AG04450 (cell line): Measurements from ENCODE around the gene TPBGL. TPM values are rescaled to one million over a fixed set of nuclear protein-coding genes. Genes with fewer than 3 reads are reported as not detected.

Experiments used
- CTCF ChIA-PET: fragments of 300-600, 350-600 bp; formaldehyde crosslinking; extraction: SDS; loops from one replicate; lab custom pipeline; 2022; ENCODE audit warnings: antibody characterized with exemption, inconsistent platforms; lab: Charles Lee
- POLR2A ChIA-PET: fragments of 350-600 bp; formaldehyde crosslinking; extraction: SDS; loops from one replicate; lab custom pipeline; 2021; ENCODE audit warnings: antibody characterized with exemption, inconsistent platforms; lab: Yijun Ruan, JAX
- DNase-seq: peaks from one replicate; pipeline ENCODE4 v3.0.0-alpha.2; 2011; ENCODE audit warnings: low read depth, low spot score
- H3K27ac ChIP-seq: one replicate; pipeline ENCODE4 v1.5.1; 2012; ENCODE audit warnings: low read depth, low read length, control low read depth
- H3K27me3 ChIP-seq: one replicate; pipeline ENCODE4 v1.6.0; 2012; ENCODE audit warnings: low read length; ENCODE audit not compliant: control insufficient read depth, insufficient read depth
- H3K4me3 ChIP-seq: 2 replicates; pipeline ENCODE4 v1.5.1; 2011; ENCODE audit warnings: mild to moderate bottlenecking, low read depth, low read length, control low read depth
- H3K9me3 ChIP-seq: 2 replicates; pipeline ENCODE4 v1.5.1; 2012; ENCODE audit warnings: low read length; ENCODE audit not compliant: control insufficient read depth, insufficient read depth
- CTCF ChIP-seq: IDR thresholded peaks from 2 replicates; pipeline ENCODE4 v1.5.1; 2011; ENCODE audit warnings: low read depth, low read length, control low read depth, inconsistent platforms
- polyA plus RNA-seq: library from polyadenylated mRNA; depleted of rRNA; stranded (reverse); fragments of >200 nt; gene quantifications from 2 replicates; pipeline ENCODE4 v1.2.3, GENCODE V29; 2011

The TPBGL gene
- polyA plus RNA-seq, 1 experiment = not detected

GRCh38 chr11:75283391-75283931 is 42.9 kb downstream of the TPBGL start:
- H3K27ac ChIP-seq = no peak overlapping the region
- H3K4me3 ChIP-seq = no peak overlapping the region
- POLR2A ChIA-PET = no interaction called here
- H3K9me3 ChIP-seq = no peaks in the 10 kb centered on the region
- CTCF ChIA-PET = interaction anchor here (0.7 to 9.0 kb wide), 3 partner anchors 44 to 105 kb away, joined by 4 to 157 read pairs (median 46); no protein-coding TSS in a partner anchor
- no peaks in the 10 kb centered on the region for H3K27me3 ChIP-seq
- no peak for DNase-seq
- TF ChIP-seq CTCF = no peak

GRCh38 chr11:75285776-75286360 is 45.3 kb downstream of the TPBGL start:
- ChIA-PET CTCF (no interaction called here), POLR2A (no interaction called here)
- no peak for TF ChIP-seq CTCF
- Histone ChIP-seq H3K27ac (no peak overlapping the region), H3K27me3 (no peaks in the 10 kb centered on the region), H3K9me3 (no peaks in the 10 kb centered on the region), H3K4me3 (no peak overlapping the region)
- DNase-seq = no peak

- CTCF ChIA-PET = no interaction called here
- H3K9me3 ChIP-seq = no peaks in the 10 kb centered on the region
- DNase-seq = no peak
- no peak overlapping the region for H3K27ac ChIP-seq
- no peaks in the 10 kb centered on the region for H3K27me3 ChIP-seq
- no peak for TF ChIP-seq CTCF
- no peak overlapping the region for H3K4me3 ChIP-seq
- POLR2A ChIA-PET = no interaction called here
Observed at GRCh38 chr11:75286826-75287465, 46.4 kb downstream of the TPBGL start.

GRCh38 chr11:75287579-75287978 is 47.0 kb downstream of the TPBGL start:
- Histone ChIP-seq H3K27ac (no peak overlapping the region), H3K4me3 (no peak overlapping the region), H3K9me3 (no peaks in the 10 kb centered on the region), H3K27me3 (no peaks in the 10 kb centered on the region)
- DNase-seq = no peak
- no peak for TF ChIP-seq CTCF
- ChIA-PET POLR2A (no interaction called here), CTCF (no interaction called here)

GRCh38 chr11:75289511-75289760 is 48.9 kb downstream of the TPBGL start:
- ChIA-PET CTCF (interaction anchor here (1.7 kb wide), 1 partner anchor 9 kb away, joined by 4 read pairs; no protein-coding TSS in a partner anchor), POLR2A (no interaction called here)
- Histone ChIP-seq H3K27ac (no peak overlapping the region), H3K27me3 (no peaks in the 10 kb centered on the region), H3K9me3 (no peaks in the 10 kb centered on the region), H3K4me3 (no peak overlapping the region)
- no peak for DNase-seq
- no peak for TF ChIP-seq CTCF
